Ishikawa (cell line): Measurements from ENCODE around the gene EPB41.

Experiments
- CREB1 ChIP-seq: IDR thresholded peaks from 2 replicates; pipeline ENCODE4 v1.6.1; 2012; ENCODE audit warnings: low read depth
- MAX ChIP-seq: IDR thresholded peaks from 2 replicates; pipeline ENCODE4 v1.6.1; 2012
- RAD21 ChIP-seq: IDR thresholded peaks from 2 replicates; pipeline ENCODE4 v1.6.1; 2012; ENCODE audit warnings: low read depth
- REST ChIP-seq: IDR thresholded peaks from 2 replicates; pipeline ENCODE4 v1.6.1; 2012; ENCODE audit warnings: low read depth, mild to moderate bottlenecking

- TF ChIP-seq REST (no peak), CREB1 (no peak), MAX (no peak), RAD21 (no peak)
Measured at GRCh38 chr1:28869952-28870351, 44.4 kb upstream of the EPB41 start.
